ENCODE results near the gene KCNQ1. TPM values are rescaled to one million over a fixed set of nuclear protein-coding genes. Genes with fewer than 3 reads are reported as not detected.

The KCNQ1 gene
- total RNA-seq, 1 experiment from 2014 or later, result 2.5 TPM

GRCh38 chr11:2869561-2870427 lies 425.0 kb downstream of the KCNQ1 start:
- Mint-ChIP-seq H3K4me1 (peaks cover 36% of the 10 kb centered on the region), H3K4me3 (no peak overlapping the region), H3K9me3 (peaks cover 8% of the 10 kb centered on the region), H3K36me3 (0 out of 2 replicates have a peak, but pooled peaks cover 2% of the 10 kb centered on the region), H3K27ac (no peak overlapping the region), H3K27me3 (ENCODE audit: low read depth) (peaks cover 89% of the 10 kb centered on the region)
- ChIA-PET CTCF (interaction anchor here (1.1 kb wide), 1 partner anchor 23 kb away, joined by 5 read pairs; no protein-coding TSS in a partner anchor), POLR2A (no interaction called here)
- ATAC-seq, result peak; percentile 61
- TF ChIP-seq KAT7 (CRISPR knock-in tag; IDR thresholded peaks at IDR 0.05; ENCODE audit: borderline replicate concordance), result 0 out of 2 replicates have a peak, but pooled peaks have one; percentile 61
- no peak for TF ChIP-seq FOXJ3 (CRISPR knock-in tag; IDR thresholded peaks at IDR 0.05; ENCODE audit: borderline replicate concordance)
- TF ChIP-seq CBFB (CRISPR knock-in tag; IDR thresholded peaks at IDR 0.05; ENCODE audit: low read depth), result no peak
- TF ChIP-seq E2F4 (CRISPR knock-in tag; IDR thresholded peaks at IDR 0.05; ENCODE audit: borderline replicate concordance, low read depth), result no peak
- TF ChIP-seq SOX15 (CRISPR knock-in tag; IDR thresholded peaks at IDR 0.05), result no peak
- TF ChIP-seq CREM (CRISPR knock-in tag; IDR thresholded peaks at IDR 0.05), result no peak
- no peak for TF ChIP-seq NR1H2 (CRISPR knock-in tag; IDR thresholded peaks at IDR 0.05)
- TF ChIP-seq, protein P1, sequence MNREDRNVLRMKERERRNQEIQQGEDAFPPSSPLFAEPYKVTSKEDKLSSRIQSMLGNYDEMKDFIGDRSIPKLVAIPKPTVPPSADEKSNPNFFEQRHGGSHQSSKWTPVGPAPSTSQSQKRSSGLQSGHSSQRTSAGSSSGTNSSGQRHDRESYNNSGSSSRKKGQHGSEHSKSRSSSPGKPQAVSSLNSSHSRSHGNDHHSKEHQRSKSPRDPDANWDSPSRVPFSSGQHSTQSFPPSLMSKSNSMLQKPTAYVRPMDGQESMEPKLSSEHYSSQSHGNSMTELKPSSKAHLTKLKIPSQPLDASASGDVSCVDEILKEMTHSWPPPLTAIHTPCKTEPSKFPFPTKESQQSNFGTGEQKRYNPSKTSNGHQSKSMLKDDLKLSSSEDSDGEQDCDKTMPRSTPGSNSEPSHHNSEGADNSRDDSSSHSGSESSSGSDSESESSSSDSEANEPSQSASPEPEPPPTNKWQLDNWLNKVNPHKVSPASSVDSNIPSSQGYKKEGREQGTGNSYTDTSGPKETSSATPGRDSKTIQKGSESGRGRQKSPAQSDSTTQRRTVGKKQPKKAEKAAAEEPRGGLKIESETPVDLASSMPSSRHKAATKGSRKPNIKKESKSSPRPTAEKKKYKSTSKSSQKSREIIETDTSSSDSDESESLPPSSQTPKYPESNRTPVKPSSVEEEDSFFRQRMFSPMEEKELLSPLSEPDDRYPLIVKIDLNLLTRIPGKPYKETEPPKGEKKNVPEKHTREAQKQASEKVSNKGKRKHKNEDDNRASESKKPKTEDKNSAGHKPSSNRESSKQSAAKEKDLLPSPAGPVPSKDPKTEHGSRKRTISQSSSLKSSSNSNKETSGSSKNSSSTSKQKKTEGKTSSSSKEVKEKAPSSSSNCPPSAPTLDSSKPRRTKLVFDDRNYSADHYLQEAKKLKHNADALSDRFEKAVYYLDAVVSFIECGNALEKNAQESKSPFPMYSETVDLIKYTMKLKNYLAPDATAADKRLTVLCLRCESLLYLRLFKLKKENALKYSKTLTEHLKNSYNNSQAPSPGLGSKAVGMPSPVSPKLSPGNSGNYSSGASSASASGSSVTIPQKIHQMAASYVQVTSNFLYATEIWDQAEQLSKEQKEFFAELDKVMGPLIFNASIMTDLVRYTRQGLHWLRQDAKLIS (CRISPR knock-in tag; IDR thresholded peaks at IDR 0.05; ENCODE audit: borderline replicate concordance), result no peak
- peak; percentile 61 for DNase-seq (ENCODE audit: low spot score)

GRCh38 chr11:2870460-2870859 lies 425.7 kb downstream of the KCNQ1 start:
- ATAC-seq, result no peak
- H3K4me1 Mint-ChIP-seq, result peaks cover 34% of the 10 kb centered on the region

DNA sequence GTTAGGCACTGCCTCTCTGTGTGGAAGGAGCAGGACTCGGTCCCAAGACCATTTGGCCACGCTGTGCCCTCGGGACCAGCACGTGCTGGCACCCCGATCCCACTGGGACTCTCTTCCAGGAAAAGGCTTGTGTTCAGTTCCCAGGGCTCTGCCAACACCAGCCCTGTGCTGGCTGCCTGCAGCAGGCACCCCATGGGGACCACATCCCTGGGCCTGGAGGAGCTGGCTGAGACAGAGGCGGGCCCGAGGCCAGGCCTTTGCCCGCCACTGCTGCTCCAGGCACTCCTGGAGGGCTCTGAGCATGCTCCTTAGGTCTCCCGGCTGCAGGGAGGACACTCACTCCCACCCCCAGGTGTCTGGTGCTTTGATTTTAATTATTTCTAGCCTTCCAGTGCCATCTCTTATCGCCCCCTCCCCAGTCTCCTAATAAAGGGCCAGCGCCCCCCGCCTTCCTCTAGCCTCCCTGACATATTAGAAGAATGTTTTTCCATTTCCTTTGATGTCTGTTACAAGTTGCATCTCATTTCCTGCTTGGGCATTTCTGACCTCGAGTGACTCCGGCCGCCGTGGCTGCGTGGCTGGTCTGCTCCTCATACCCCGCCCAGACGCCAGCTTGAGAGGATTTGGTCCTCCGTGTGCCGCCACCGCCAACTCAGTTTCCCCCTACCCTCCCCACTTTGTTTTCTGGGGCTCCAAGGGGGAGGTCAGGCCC lies 426.3 kb downstream of the KCNQ1 start:
- Mint-ChIP-seq H3K4me3 (no peak overlapping the region), H3K27me3 (ENCODE audit: low read depth) (peaks cover 90% of the 10 kb centered on the region), H3K36me3 (peaks cover 6% of the 10 kb centered on the region; the same call in 1 of the 2 replicates), H3K4me1 (peaks cover 34% of the 10 kb centered on the region), H3K27ac (no peak overlapping the region), H3K9me3 (peaks cover 20% of the 10 kb centered on the region)
- TF ChIP-seq MAX (CRISPR knock-in tag; IDR thresholded peaks at IDR 0.05) (0 out of 2 replicates have a peak, but pooled peaks have one; percentile 17), ZNF281 (CRISPR knock-in tag; IDR thresholded peaks at IDR 0.05) (no peak)
- ChIA-PET POLR2A (interaction anchor here (1.0 kb wide), 1 partner anchor 9 kb away, joined by 3 read pairs; no protein-coding TSS in a partner anchor), CTCF (interaction anchor here (0.6 to 1.2 kb wide), 3 partner anchors 17 to 338 kb away, joined by 3 to 5 read pairs (median 3); no protein-coding TSS in a partner anchor)
- DNase-seq (ENCODE audit: low spot score) (peak; percentile 40), ATAC-seq (peak; percentile 64)

More at GRCh38 chr11:2870460-2870859, 425.7 kb downstream of the KCNQ1 start:
- Mint-ChIP-seq H3K4me3 (no peak overlapping the region), H3K27ac (no peak overlapping the region), H3K36me3 (peaks cover 6% of the 10 kb centered on the region; the same call in 1 of the 2 replicates), H3K27me3 (ENCODE audit: low read depth) (peaks cover 89% of the 10 kb centered on the region), H3K9me3 (peaks cover 15% of the 10 kb centered on the region)
- TF ChIP-seq, protein P2, sequence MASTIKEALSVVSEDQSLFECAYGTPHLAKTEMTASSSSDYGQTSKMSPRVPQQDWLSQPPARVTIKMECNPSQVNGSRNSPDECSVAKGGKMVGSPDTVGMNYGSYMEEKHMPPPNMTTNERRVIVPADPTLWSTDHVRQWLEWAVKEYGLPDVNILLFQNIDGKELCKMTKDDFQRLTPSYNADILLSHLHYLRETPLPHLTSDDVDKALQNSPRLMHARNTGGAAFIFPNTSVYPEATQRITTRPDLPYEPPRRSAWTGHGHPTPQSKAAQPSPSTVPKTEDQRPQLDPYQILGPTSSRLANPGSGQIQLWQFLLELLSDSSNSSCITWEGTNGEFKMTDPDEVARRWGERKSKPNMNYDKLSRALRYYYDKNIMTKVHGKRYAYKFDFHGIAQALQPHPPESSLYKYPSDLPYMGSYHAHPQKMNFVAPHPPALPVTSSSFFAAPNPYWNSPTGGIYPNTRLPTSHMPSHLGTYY (CRISPR knock-in tag; IDR thresholded peaks at IDR 0.05), result no peak
- TF ChIP-seq ZNF423 (CRISPR knock-in tag; IDR thresholded peaks at IDR 0.05), result 0 out of 2 replicates have a peak, but pooled peaks have one; percentile 3
- ChIA-PET POLR2A (interaction anchor here (1.0 kb wide), 1 partner anchor 8 kb away, joined by 3 read pairs; no protein-coding TSS in a partner anchor), CTCF (interaction anchor here (1.0 to 1.2 kb wide), 3 partner anchors 17 to 179 kb away, joined by 3 to 5 read pairs (median 5); no protein-coding TSS in a partner anchor)
- DNase-seq (ENCODE audit: low spot score), result no peak

Data from WTC11 (cell line).